HCT116 (cell line): ENCODE data around the gene ACSM3. TPM values are rescaled to one million over a fixed set of nuclear protein-coding genes. Genes with fewer than 3 reads are reported as not detected.

Experiments
- ATAC-seq: fragments of 200-7000 bp; cut with Tn5 transposase; 2 replicates; pipeline ENCODE4 v1.9.1; 2020; ENCODE audit warnings: mild to moderate bottlenecking, moderate library complexity
- BruUV-seq: library from RNA; stranded (reverse); fragments of 400-500 nt; replicated peaks from 2 replicates; lab custom pipeline; 2021; lab: Mats Ljungman, UMichigan
- CTCF ChIA-PET: fragments of 300-600 bp; sonication (Branson Sonifier 250); formaldehyde crosslinking; loops from one replicate; lab custom pipeline; 2021; ENCODE audit warnings: antibody characterized with exemption; lab: Charles Lee
- POLR2A ChIA-PET: fragments of 300-600, 350-600 bp; sonication (Branson Sonifier 250); formaldehyde crosslinking; loops from one replicate; lab custom pipeline; 2021; ENCODE audit warnings: antibody characterized with exemption; lab: Charles Lee
- RAD21 ChIA-PET, 2 experiments: fragments of 300-600 bp; sonication (Branson Sonifier 250); formaldehyde crosslinking; loops; one replicate each; lab custom pipeline; 2023; ENCODE audit warnings: low total read pairs in 2 of 2; ENCODE audit not compliant: uncharacterized antibody in 2 of 2, unreplicated experiment in 2 of 2, low non-redundant PET in 1 of 2; lab: Charles Lee
- DNase-seq: peaks from one replicate; pipeline ENCODE4 v3.0.0-alpha.2; 2010; ENCODE audit warnings: low read depth, low spot score
- H2AFZ ChIP-seq: fragments of 200-600 bp; shearing (Covaris generic), sonication (generic); 2 replicates; pipeline ENCODE4 v1.6.1; 2017; ENCODE audit warnings: low read depth, mixed run types, mixed read lengths, antibody characterized with exemption, low read length; ENCODE audit not compliant: poor library complexity, severe bottlenecking
- H3K27ac ChIP-seq: 2 replicates; pipeline ENCODE4 v1.5.1; 2012; ENCODE audit warnings: low read depth, low read length
- H3K27me3 ChIP-seq: fragments of 200-600 bp; sonication (generic); 2 replicates; pipeline ENCODE4 v1.6.1; 2016; ENCODE audit warnings: mixed run types, low read length, mixed read lengths; ENCODE audit not compliant: insufficient read depth
- H3K36me3 ChIP-seq, 2 experiments: fragments of 200-500 bp in 1 of 2; fragments of 200-600 bp in 1 of 2; sonication (Bioruptor generic) in 1 of 2; sonication (generic) in 1 of 2; 2 replicates each; pipeline versions ENCODE4 v1.5.1 to v1.6.1; 2014 to 2016; ENCODE audit warnings: low read length in 2 of 2, inconsistent platforms in 1 of 2, mixed read lengths in 1 of 2, mixed run types in 1 of 2; ENCODE audit not compliant: insufficient read depth in 2 of 2, control insufficient read depth in 1 of 2
- H3K4me1 ChIP-seq, 2 experiments: fragments of 200-600 bp in 1 of 2; sonication (generic) in 1 of 2; 2 replicates each; pipeline versions ENCODE4 v1.5.1 to v1.6.1; 2012 to 2017; ENCODE audit warnings: low read length in 2 of 2, inconsistent platforms in 1 of 2, mild to moderate bottlenecking in 1 of 2, mixed read lengths in 1 of 2, mixed run types in 1 of 2, moderate library complexity in 1 of 2; ENCODE audit not compliant: insufficient read depth in 2 of 2, control insufficient read depth in 1 of 2
- H3K4me2 ChIP-seq: fragments of 200-600 bp; sonication (generic); 2 replicates; pipeline ENCODE4 v1.6.1; 2017; ENCODE audit warnings: mixed run types, low read length, mixed read lengths
- H3K4me3 ChIP-seq, 2 experiments: fragments of 200-600 bp in 1 of 2; sonication (generic) in 1 of 2; replicated peaks in 1 of 2; 2 replicates each; pipeline ENCODE4 v1.5.1; 2011 to 2016; ENCODE audit warnings: low read length in 2 of 2, control low read depth in 1 of 2, low read depth in 1 of 2, mild to moderate bottlenecking in 1 of 2, mixed read lengths in 1 of 2, mixed run types in 1 of 2
- H3K79me2 ChIP-seq: fragments of 200-600 bp; sonication (generic); 2 replicates; pipeline ENCODE4 v1.6.1; 2017; ENCODE audit warnings: mild to moderate bottlenecking, mixed run types, low read length, moderate library complexity, mixed read lengths; ENCODE audit not compliant: insufficient read depth
- H3K9ac ChIP-seq: fragments of 200-600 bp; sonication (generic); 2 replicates; pipeline ENCODE4 v1.6.1; 2016; ENCODE audit warnings: low read length, mixed read lengths
- H3K9me2 ChIP-seq: fragments of 200-600 bp; sonication (generic), shearing (Covaris generic); 2 replicates; pipeline ENCODE4 v1.6.1; 2017; ENCODE audit warnings: mixed run types, mild to moderate bottlenecking, moderate library complexity; ENCODE audit not compliant: insufficient read depth
- H3K9me3 ChIP-seq, 2 experiments: fragments of 200-500 bp in 1 of 2; fragments of 200-600 bp in 1 of 2; sonication (Bioruptor generic) in 1 of 2; sonication (generic) in 1 of 2; 2 replicates each; pipeline ENCODE4 v1.6.1; 2014 to 2017; ENCODE audit warnings: low read length in 2 of 2, mixed read lengths in 2 of 2, inconsistent platforms in 1 of 2, low read depth in 1 of 2, mild to moderate bottlenecking in 1 of 2, mixed run types in 1 of 2, moderate library complexity in 1 of 2; ENCODE audit not compliant: control insufficient read depth in 1 of 2, insufficient read depth in 1 of 2
- H4K20me1 ChIP-seq: fragments of 200-600 bp; sonication (generic), shearing (Covaris generic); 2 replicates; pipeline ENCODE4 v1.6.1; 2017; ENCODE audit warnings: mixed run types, mild to moderate bottlenecking, moderate library complexity; ENCODE audit not compliant: insufficient read depth
- CTCF ChIP-seq, 3 experiments: fragments of 200-600 bp in 1 of 3; sonication (generic) in 1 of 3; IDR thresholded peaks in 2 of 3; conservative IDR thresholded peaks in 1 of 3; 2 replicates each; pipeline ENCODE4 v1.5.1; 2012 to 2017; ENCODE audit warnings: low read depth in 2 of 3, low read length in 2 of 3, antibody characterized with exemption in 1 of 3, borderline replicate concordance in 1 of 3, control low read depth in 1 of 3, mild to moderate bottlenecking in 1 of 3, mixed read lengths in 1 of 3, mixed run types in 1 of 3, moderate library complexity in 1 of 3; ENCODE audit not compliant: insufficient read depth in 1 of 3
- EZH2 ChIP-seq: fragments of 200-600 bp; sonication (generic); IDR thresholded peaks from 2 replicates; pipeline ENCODE4 v1.6.1; 2017; ENCODE audit warnings: antibody characterized with exemption, mixed run types
- EZH2phosphoT487 ChIP-seq: fragments of 200-600 bp; IDR thresholded peaks from 2 replicates; pipeline ENCODE4 v1.6.1; 2018; ENCODE audit warnings: antibody characterized with exemption, borderline replicate concordance
- JUND ChIP-seq: IDR thresholded peaks from 2 replicates; pipeline ENCODE4 v1.6.1; 2012
- MAX ChIP-seq: IDR thresholded peaks from 2 replicates; pipeline ENCODE4 v1.6.1; 2012
- REST ChIP-seq: IDR thresholded peaks from 2 replicates; pipeline ENCODE4 v1.6.1; 2012; ENCODE audit warnings: low read depth
- SIN3A ChIP-seq: IDR thresholded peaks from 2 replicates; pipeline ENCODE4 v1.6.1; 2012; ENCODE audit warnings: low read depth
- SRF ChIP-seq: IDR thresholded peaks from 2 replicates; pipeline ENCODE4 v1.6.1; 2012; ENCODE audit warnings: low read depth
- TCF7L2 ChIP-seq: IDR thresholded peaks from 2 replicates; pipeline ENCODE4 v1.7.0; 2011; ENCODE audit warnings: borderline replicate concordance, inconsistent platforms; ENCODE audit not compliant: insufficient read depth, insufficient read length; ENCODE audit errors: extremely low read depth
- ZFX ChIP-seq: fragments of 450-650 bp; IDR thresholded peaks from 2 replicates; pipeline ENCODE4 v1.6.1; 2017
- ZNF274 ChIP-seq: fragments of 200-500 bp; sonication (Bioruptor generic); IDR thresholded peaks from 2 replicates; pipeline ENCODE4 v1.6.1; 2014; ENCODE audit warnings: mild to moderate bottlenecking, low read depth, low read length, inconsistent platforms
- intact Hi-C: fragments of 100-400 bp; cut with micrococcal nuclease; formaldehyde crosslinking; loops from 2 replicates; pipeline ENCODE4 v1.10.0; 2022
- total RNA-seq: library from RNA; stranded (reverse); gene quantifications from one replicate; pipeline ENCODE4 v1.2.1, GENCODE V29; 2021; ENCODE audit not compliant: unreplicated experiment

ACSM3 gene
- total RNA-seq, 1 experiment from 2014 or later = 15.0 TPM

- H3K9me2 ChIP-seq = no peaks in the 10 kb centered on the region
- RAD21 ChIA-PET = no interaction called here
- DNase-seq = no peak
- H3K36me3 ChIP-seq = peaks cover 10 to 20% of the 10 kb centered on the region in 2 experiments
- no peaks in the 10 kb centered on the region for H3K4me1 ChIP-seq
- no peak overlapping the region for H3K4me3 ChIP-seq
- no peak overlapping the region for H2AFZ ChIP-seq
- BruUV-seq = no TSS peak
- POLR2A ChIA-PET = no interaction called here
- no peak overlapping the region for H3K27ac ChIP-seq
- H3K27me3 ChIP-seq = no peaks in the 10 kb centered on the region
- no peaks in the 10 kb centered on the region for H3K79me2 ChIP-seq
- TF ChIP-seq TCF7L2 (no peak), ZFX (no peak), EZH2 (no peak), ZNF274 (no peak), CTCF (IDR thresholded peaks at IDR 0.05 in 2 of 3, conservative IDR thresholded peaks at IDR 0.05 in 1 of 3; ENCODE audit: borderline replicate concordance in 1 of 3, insufficient read depth in 1 of 3, low read depth in 2 of 3, low read length in 2 of 3) (no peak), SRF (no peak), EZH2phosphoT487 (no peak), MAX (no peak), JUND (no peak), SIN3A (no peak), REST (no peak)
- H3K9me3 ChIP-seq = no peaks in the 10 kb centered on the region
- H3K4me2 ChIP-seq = no peak overlapping the region
- CTCF ChIA-PET = no interaction called here
- no peaks in the 10 kb centered on the region for H4K20me1 ChIP-seq
- no peak overlapping the region for H3K9ac ChIP-seq
- intact Hi-C loops = no loop called here
- no peak for ATAC-seq
Measured at GRCh38 chr16:20822521-20823325, 58.9 kb downstream of the ACSM3 start.
